Suppressor macrophage (primary cell): ENCODE results near the gene NOC2L.
A peak's percentile ranks its signal among the peaks of the same experiment; 100 is the strongest.
"Not testable (repeated sequence)": the region's sequence is repeated elsewhere in the genome, so short reads cannot be mapped to it uniquely, and the experiment has no call there.

ENCODE experiments used
- DNase-seq, 4 experiments: peaks; one replicate each; pipeline ENCODE4 v3.0.0-alpha.2; 2020 to 2022
- total RNA-seq, 17 experiments: gene quantifications; one replicate each; lab custom pipeline; 2026; ENCODE audit warnings: mixed read lengths in 6 of 17, inconsistent platforms in 3 of 17; lab: John Stamatoyannopoulos, UW

NOC2L gene
- total RNA-seq: 37.5 to 108 (median 60.5) reads per million in 17 experiments

GRCh38 chr1:958823-959730, at the start of gene NOC2L:
Gene NOC2L (minus strand): TSS chr1:959256. CDS start chr1:959240, 16 bp downstream.
- peak; percentile 90 to 97 (median 96) for DNase-seq

- DNase-seq: no peak
Measured at GRCh38 chr1:1006305-1007159, 47.5 kb upstream of the NOC2L start.

- DNase-seq: no peak
Measured at GRCh38 chr1:1005774-1006304, 46.8 kb upstream of the NOC2L start.

- peak; percentile 37 to 69 (median 60) for DNase-seq
Measured at GRCh38 chr1:1004780-1005697, 46.0 kb upstream of the NOC2L start.

- no peak for DNase-seq
Measured at GRCh38 chr1:1004420-1004779, 45.3 kb upstream of the NOC2L start.

- no peak for DNase-seq
Measured at GRCh38 chr1:1003618-1004419, 44.8 kb upstream of the NOC2L start.

- DNase-seq: no peak
Measured at GRCh38 chr1:1001057-1001783, 42.2 kb upstream of the NOC2L start.

GRCh38 chr1:1000357-1001056, 41.5 kb upstream of the NOC2L start:
- peak; percentile 85 to 92 (median 88) for DNase-seq

- DNase-seq: peak; percentile 95 to 97 (median 96)
Measured at GRCh38 chr1:999725-1000356, 40.8 kb upstream of the NOC2L start, which contains the start of gene HES4. Gene HES4 (minus strand): TSS chr1:1000097. CDS start chr1:999973, 124 bp downstream.

GRCh38 chr1:998995-999724, 40.1 kb upstream of the NOC2L start:
- peak; percentile 38 to 57 (median 43) for DNase-seq

GRCh38 chr1:998745-998994, 39.6 kb upstream of the NOC2L start:
- no peak for DNase-seq

GRCh38 chr1:997993-998744, 39.1 kb upstream of the NOC2L start:
- no peak for DNase-seq

GRCh38 chr1:997713-997992, 38.6 kb upstream of the NOC2L start:
- DNase-seq: no peak

- DNase-seq: no peak
Measured at GRCh38 chr1:996851-997712, 38.0 kb upstream of the NOC2L start.

- no peak for DNase-seq
Measured at GRCh38 chr1:995665-996633, 36.9 kb upstream of the NOC2L start.

- not testable (repeated sequence) for DNase-seq
Measured at GRCh38 chr1:994546-994945, 35.5 kb upstream of the NOC2L start.
